Stimulated activated CD8-positive, alpha-beta memory T cell treated with anti-CD3 and anti-CD28 coated beads, Interleukin-7, amount 100 ng/mL, for 24 hours (primary cell): ENCODE data around the gene IL16.
"Not testable (repeated sequence)": the region's sequence is repeated elsewhere in the genome, so short reads cannot be mapped to it uniquely, and the experiment has no call there.

Experiments used
- DNase-seq: peaks from one replicate; pipeline ENCODE4 v3.0.0-alpha.2; 2020; ENCODE audit warnings: low read depth

The IL16 gene

GRCh38 chr15:81207987-81208386 is 11.3 kb downstream of the IL16 start:
- not testable (repeated sequence) for DNase-seq

- DNase-seq = no peak
Measured at GRCh38 chr15:81209635-81210034, 13.0 kb downstream of the IL16 start.

- no peak for DNase-seq
Measured at GRCh38 chr15:81211376-81211775, 14.7 kb downstream of the IL16 start.

GRCh38 chr15:81213982-81214381 is 17.3 kb downstream of the IL16 start:
- no peak for DNase-seq

- no peak for DNase-seq
Measured at GRCh38 chr15:81215531-81215930, 18.9 kb downstream of the IL16 start.

- no peak for DNase-seq
Measured at GRCh38 chr15:81215983-81216382, 19.3 kb downstream of the IL16 start.

- no peak for DNase-seq
Measured at GRCh38 chr15:81216422-81216821, 19.7 kb downstream of the IL16 start.

GRCh38 chr15:81221449-81221848 is 24.8 kb downstream of the IL16 start:
- DNase-seq = no peak

- no peak for DNase-seq
Measured at GRCh38 chr15:81222007-81222406, 25.3 kb downstream of the IL16 start.

- DNase-seq = no peak
Measured at GRCh38 chr15:81223346-81223971, 26.8 kb downstream of the IL16 start.

- no peak for DNase-seq
Measured at GRCh38 chr15:81224232-81224631, 27.6 kb downstream of the IL16 start.

GRCh38 chr15:81225161-81225671 is 28.5 kb downstream of the IL16 start:
- no peak for DNase-seq

GRCh38 chr15:81227716-81228115 is 31.0 kb downstream of the IL16 start:
- no peak for DNase-seq

- DNase-seq = no peak
Measured at GRCh38 chr15:81229586-81229985, 32.9 kb downstream of the IL16 start.

GRCh38 chr15:81235276-81236123 is 38.8 kb downstream of the IL16 start:
- no peak for DNase-seq

GRCh38 chr15:81239190-81239589 is 42.5 kb downstream of the IL16 start:
- no peak for DNase-seq

GRCh38 chr15:81242778-81243177 is 46.1 kb downstream of the IL16 start:
- DNase-seq = no peak

GRCh38 chr15:81244306-81244705 is 47.6 kb downstream of the IL16 start:
- DNase-seq = no peak

- no peak for DNase-seq
Measured at GRCh38 chr15:81253846-81254245, 57.2 kb downstream of the IL16 start.

- no peak for DNase-seq
Measured at GRCh38 chr15:81254277-81254915, 57.7 kb downstream of the IL16 start.

- DNase-seq = no peak
Measured at GRCh38 chr15:81254916-81255290, 58.2 kb downstream of the IL16 start.

GRCh38 chr15:81255315-81255957 is 58.8 kb downstream of the IL16 start:
- no peak for DNase-seq

GRCh38 chr15:81255958-81256320 is 59.3 kb downstream of the IL16 start:
- no peak for DNase-seq
